ENCODE results near the gene TBC1D14. TPM values are rescaled to one million over a fixed set of nuclear protein-coding genes. Genes with fewer than 3 reads are reported as not detected.

TBC1D14 gene
- total RNA-seq, 1 experiment from 2014 or later: 36.3 TPM

- H3K36me3 ChIP-seq (ENCODE audit: control insufficient read depth, insufficient read depth, low read length): peaks cover 6% of the 10 kb centered on the region
- BruUV-seq (replicated peaks): no TSS peak
These were observed 97.7 kb downstream of the TBC1D14 start for GRCh38 chr4:7007142-7007907.

GRCh38 chr4:7007944-7008343, 98.3 kb downstream of the TBC1D14 start:
- Histone ChIP-seq H3K4me1 (ENCODE audit: control insufficient read depth, insufficient read depth, low read length) (no peaks in the 10 kb centered on the region), H3K9me3 (ENCODE audit: control insufficient read depth, insufficient read depth, low read depth, low read length) (no peaks in the 10 kb centered on the region), H3K4me3 (ENCODE audit: low read depth in 2 of 2, low read length in 2 of 2) (no peak overlapping the region), H3K27me3 (ENCODE audit: control insufficient read depth, insufficient read depth, low read length) (no peaks in the 10 kb centered on the region), H3K36me3 (ENCODE audit: control insufficient read depth, insufficient read depth, low read length) (peaks cover 10% of the 10 kb centered on the region), H3K27ac (ENCODE audit: low read length) (no peak overlapping the region)
- intact Hi-C loops (cut with micrococcal nuclease; ENCODE audit: unreplicated experiment) (no loop called here), in situ Hi-C loops (cut with HindIII; ENCODE audit: low pct_unique_long_range_greater_than_20kb, low sequenced_read_pairs) (no loop called here)
- TF ChIP-seq SIN3A (IDR thresholded peaks at IDR 0.05; ENCODE audit: borderline replicate concordance, insufficient read depth, low read depth, low read length): no peak
- no peak for TF ChIP-seq POLR2AphosphoS5 (IDR thresholded peaks at IDR 0.05; ENCODE audit: low read depth, low read length)
- TF ChIP-seq CTCF (IDR thresholded peaks at IDR 0.05): no peak
- no peak for TF ChIP-seq TCF7L2 (IDR thresholded peaks at IDR 0.05; ENCODE audit: low read depth, low read length)
- no peak for TF ChIP-seq REST (IDR thresholded peaks at IDR 0.05; ENCODE audit: insufficient read depth in 1 of 2, low read depth in 2 of 2, low read length in 1 of 2)
- ATAC-seq: no peak
- DNase-seq (ENCODE audit: low read depth, low spot score): no peak
- POLR2A ChIA-PET: no interaction called here
- CTCF ChIA-PET: no interaction called here
- BruUV-seq (replicated peaks): no TSS peak

More at GRCh38 chr4:7007142-7007907, 97.7 kb downstream of the TBC1D14 start:
- TF ChIP-seq CTCF (IDR thresholded peaks at IDR 0.05): no peak
- no peak for TF ChIP-seq SIN3A (IDR thresholded peaks at IDR 0.05; ENCODE audit: borderline replicate concordance, insufficient read depth, low read depth, low read length)
- no peak for TF ChIP-seq POLR2AphosphoS5 (IDR thresholded peaks at IDR 0.05; ENCODE audit: low read depth, low read length)
- no peak for TF ChIP-seq TCF7L2 (IDR thresholded peaks at IDR 0.05; ENCODE audit: low read depth, low read length)
- Histone ChIP-seq H3K4me3 (ENCODE audit: low read depth in 2 of 2, low read length in 2 of 2) (no peak overlapping the region), H3K27ac (ENCODE audit: low read length) (no peak overlapping the region), H3K4me1 (ENCODE audit: control insufficient read depth, insufficient read depth, low read length) (no peaks in the 10 kb centered on the region), H3K9me3 (ENCODE audit: control insufficient read depth, insufficient read depth, low read depth, low read length) (no peaks in the 10 kb centered on the region), H3K27me3 (ENCODE audit: control insufficient read depth, insufficient read depth, low read length) (no peaks in the 10 kb centered on the region)
- POLR2A ChIA-PET: no interaction called here
- DNase-seq (ENCODE audit: low read depth, low spot score) (no peak), ATAC-seq (no peak; the same call in 1 of the 2 replicates)
- intact Hi-C loops (cut with micrococcal nuclease; ENCODE audit: unreplicated experiment): no loop called here
- CTCF ChIA-PET: no interaction called here
- in situ Hi-C loops (cut with HindIII; ENCODE audit: low pct_unique_long_range_greater_than_20kb, low sequenced_read_pairs): no loop called here
